Measurements from ENCODE around the gene RAB6A. TPM values are rescaled to one million over a fixed set of nuclear protein-coding genes. Genes with fewer than 3 reads are reported as not detected.
A peak's percentile ranks its signal among the peaks of the same experiment; 100 is the strongest.

Gene RAB6A
- total RNA-seq, 1 donor from 2014 or later, result 158 TPM

- no peak for DNase-seq (ENCODE audit: low read depth)
- no peak for TF ChIP-seq CTCF (conservative IDR thresholded peaks at IDR 0.05; ENCODE audit: low read depth, low read length)
- H3K4me3 ChIP-seq (ENCODE audit: low read depth, low read length), result no peak overlapping the region
Measured at GRCh38 chr11:73662445-73663157, 98.3 kb downstream of the RAB6A start.

- peak overlapping the region; percentile 53 for H3K4me3 ChIP-seq (ENCODE audit: low read depth, low read length)
- TF ChIP-seq CTCF (conservative IDR thresholded peaks at IDR 0.05; ENCODE audit: low read depth, low read length), result peak; percentile 94
- no peak for DNase-seq (ENCODE audit: low read depth)
Measured at GRCh38 chr11:73661035-73661628, 99.7 kb downstream of the RAB6A start.

GRCh38 chr11:73660497-73661034 is 100.3 kb downstream of the RAB6A start:
- no peak for DNase-seq (ENCODE audit: low read depth)
- peak overlapping the region; percentile 53 for H3K4me3 ChIP-seq (ENCODE audit: low read depth, low read length)
- TF ChIP-seq CTCF (conservative IDR thresholded peaks at IDR 0.05; ENCODE audit: low read depth, low read length), result no peak

- no peak for DNase-seq (ENCODE audit: low read depth)
- TF ChIP-seq CTCF (conservative IDR thresholded peaks at IDR 0.05; ENCODE audit: low read depth, low read length), result no peak
- no peak overlapping the region for H3K4me3 ChIP-seq (ENCODE audit: low read depth, low read length)
Measured at GRCh38 chr11:73659961-73660360, 100.9 kb downstream of the RAB6A start.

GRCh38 chr11:73656985-73657384 is 103.9 kb downstream of the RAB6A start:
- no peak for DNase-seq (ENCODE audit: low read depth)
- TF ChIP-seq CTCF (conservative IDR thresholded peaks at IDR 0.05; ENCODE audit: low read depth, low read length), result no peak
- no peak overlapping the region for H3K4me3 ChIP-seq (ENCODE audit: low read depth, low read length)

- no peak for DNase-seq (ENCODE audit: low read depth)
- H3K4me3 ChIP-seq (ENCODE audit: low read depth, low read length), result no peak overlapping the region
- TF ChIP-seq CTCF (conservative IDR thresholded peaks at IDR 0.05; ENCODE audit: low read depth, low read length), result no peak
Measured at GRCh38 chr11:73655686-73656085, 105.2 kb downstream of the RAB6A start.

Data from epithelial cell of proximal tubule (primary cell).